HEK293 (cell line): ENCODE measurements around the gene CERS5.

ENCODE experiments used
- CTCF ChIA-PET: fragments of 350-600 bp; formaldehyde crosslinking; extraction: SDS; loops from one replicate; lab custom pipeline; 2021; ENCODE audit warnings: antibody characterized with exemption; lab: Yijun Ruan, JAX
- POLR2A ChIA-PET: fragments of 300-600 bp; formaldehyde crosslinking; extraction: SDS; loops from one replicate; lab custom pipeline; 2020; ENCODE audit warnings: antibody characterized with exemption, inconsistent platforms; lab: Yijun Ruan, JAX
- H3K27ac ChIP-seq: fragments of 200-500 bp; sonication (Bioruptor generic); 2 replicates; pipeline ENCODE4 v1.5.1; 2014; ENCODE audit warnings: low read depth, low read length, control low read depth, inconsistent platforms; ENCODE audit errors: extremely low read depth
- H3K36me3 ChIP-seq, 2 experiments: fragments of 200-500 bp in 1 of 2; sonication (Bioruptor generic) in 1 of 2; 1 replicate in 1 of 2; 2 replicates in 1 of 2; pipeline ENCODE4 v1.5.1; 2014 to 2017; ENCODE audit warnings: inconsistent platforms in 2 of 2, low read length in 2 of 2; ENCODE audit not compliant: control insufficient read depth in 2 of 2, insufficient read depth in 1 of 2
- H3K4me1 ChIP-seq: fragments of 200-500 bp; sonication (Bioruptor generic); 2 replicates; pipeline ENCODE4 v1.5.1; 2014; ENCODE audit warnings: mild to moderate bottlenecking, low read length, inconsistent platforms; ENCODE audit not compliant: control insufficient read depth, insufficient read depth
- H3K4me3 ChIP-seq: 2 replicates; pipeline ENCODE4 v1.5.1; 2011; ENCODE audit warnings: low read depth, mild to moderate bottlenecking, control low read depth, low read length, moderate library complexity
- H3K9me3 ChIP-seq: fragments of 200-500 bp; sonication (Bioruptor generic); 2 replicates; pipeline ENCODE4 v1.5.1; 2014; ENCODE audit warnings: low read depth, low read length, inconsistent platforms; ENCODE audit not compliant: control insufficient read depth, insufficient read depth
- BCL11B ChIP-seq: fragments of 450-650 bp; formaldehyde crosslinking; IDR thresholded peaks from 2 replicates; pipeline ENCODE4 v1.5.1; 2016; ENCODE audit warnings: low read depth, missing biosample characterization, missing genetic modification characterization
- EGR2 ChIP-seq: fragments of 450-650 bp; formaldehyde crosslinking; IDR thresholded peaks from 2 replicates; pipeline ENCODE4 v1.5.1; 2016; ENCODE audit warnings: low read depth, missing biosample characterization, missing genetic modification characterization
- KLF1 ChIP-seq: fragments of 450-650 bp; formaldehyde crosslinking; IDR thresholded peaks from 2 replicates; pipeline ENCODE4 v1.5.1; 2016; ENCODE audit warnings: missing biosample characterization, missing genetic modification characterization
- KLF10 ChIP-seq: fragments of 450-650 bp; IDR thresholded peaks from 2 replicates; pipeline ENCODE4 v1.5.1; 2018; ENCODE audit warnings: missing biosample characterization, mild to moderate bottlenecking, missing genetic modification characterization
- PRDM1 ChIP-seq: fragments of 450-650 bp; formaldehyde crosslinking; IDR thresholded peaks from 2 replicates; pipeline ENCODE4; 2016; ENCODE audit warnings: missing biosample characterization, missing genetic modification characterization
- SCRT2 ChIP-seq: fragments of 450-650 bp; formaldehyde crosslinking; IDR thresholded peaks from 2 replicates; pipeline ENCODE4 v1.5.1; 2016; ENCODE audit warnings: missing biosample characterization, missing genetic modification characterization
- SP7 ChIP-seq: fragments of 450-650 bp; formaldehyde crosslinking; IDR thresholded peaks from 2 replicates; pipeline ENCODE4 v1.5.1; 2016; ENCODE audit warnings: missing biosample characterization, missing genetic modification characterization
- ZBTB17 ChIP-seq: fragments of 450-650 bp; formaldehyde crosslinking; IDR thresholded peaks from 2 replicates; pipeline ENCODE4 v1.5.1; 2016; ENCODE audit warnings: missing biosample characterization, missing genetic modification characterization
- ZFHX2 ChIP-seq: fragments of 450-650 bp; formaldehyde crosslinking; conservative IDR thresholded peaks from 2 replicates; pipeline ENCODE4 v1.5.1; 2016; ENCODE audit warnings: missing biosample characterization, missing genetic modification characterization
- ZFP69B ChIP-seq: fragments of 450-650 bp; formaldehyde crosslinking; IDR thresholded peaks from 2 replicates; pipeline ENCODE4 v1.5.1; 2016; ENCODE audit warnings: missing biosample characterization, missing genetic modification characterization
- ZNF10 ChIP-seq: fragments of 450-650 bp; formaldehyde crosslinking; IDR thresholded peaks from 2 replicates; pipeline ENCODE4 v1.5.1; 2017; ENCODE audit warnings: missing biosample characterization, missing genetic modification characterization
- ZNF148 ChIP-seq: fragments of 450-650 bp; formaldehyde crosslinking; IDR thresholded peaks from 2 replicates; pipeline ENCODE4 v1.5.0; 2017; ENCODE audit warnings: missing biosample characterization, missing genetic modification characterization, borderline replicate concordance
- ZNF16 ChIP-seq: fragments of 450-650 bp; formaldehyde crosslinking; IDR thresholded peaks from 2 replicates; pipeline ENCODE4 v1.5.1; 2016; ENCODE audit warnings: low read depth, missing biosample characterization, missing genetic modification characterization
- ZNF174 ChIP-seq: fragments of 450-650 bp; formaldehyde crosslinking; IDR thresholded peaks from 2 replicates; pipeline ENCODE4 v1.5.0; 2017; ENCODE audit warnings: missing biosample characterization, mild to moderate bottlenecking, missing genetic modification characterization
- ZNF175 ChIP-seq: fragments of 450-650 bp; formaldehyde crosslinking; IDR thresholded peaks from 2 replicates; pipeline ENCODE4 v1.5.1; 2016; ENCODE audit warnings: missing biosample characterization, missing genetic modification characterization
- ZNF239 ChIP-seq: fragments of 450-650 bp; formaldehyde crosslinking; IDR thresholded peaks from 2 replicates; pipeline ENCODE4 v1.5.1; 2016; ENCODE audit warnings: missing biosample characterization, missing genetic modification characterization
- ZNF274 ChIP-seq, 2 experiments: fragments of 200-500 bp in 1 of 2; fragments of 450-650 bp in 1 of 2; sonication (Bioruptor generic) in 1 of 2; formaldehyde crosslinking in 1 of 2; IDR thresholded peaks; 2 replicates each; pipeline versions ENCODE4 v1.5.1 to v1.6.1; 2014 to 2016; ENCODE audit warnings: borderline replicate concordance in 1 of 2, inconsistent platforms in 1 of 2, low read length in 1 of 2, missing biosample characterization in 1 of 2, missing genetic modification characterization in 1 of 2
- ZNF335 ChIP-seq: fragments of 450-650 bp; formaldehyde crosslinking; conservative IDR thresholded peaks from 2 replicates; pipeline ENCODE4 v1.5.1; 2016; ENCODE audit warnings: missing biosample characterization, missing genetic modification characterization
- ZNF510 ChIP-seq: fragments of 450-650 bp; formaldehyde crosslinking; IDR thresholded peaks from 2 replicates; pipeline ENCODE4 v1.5.1; 2018; ENCODE audit warnings: mild to moderate bottlenecking, missing genetic modification characterization, missing biosample characterization; ENCODE audit not compliant: insufficient replicate concordance
- ZNF521 ChIP-seq: fragments of 450-650 bp; formaldehyde crosslinking; IDR thresholded peaks from 2 replicates; pipeline ENCODE4 v1.5.1; 2017; ENCODE audit warnings: missing biosample characterization, mild to moderate bottlenecking, missing genetic modification characterization
- ZNF571 ChIP-seq: fragments of 450-650 bp; formaldehyde crosslinking; IDR thresholded peaks from 2 replicates; pipeline ENCODE4 v1.5.0; 2017; ENCODE audit warnings: missing biosample characterization, missing genetic modification characterization
- ZNF621 ChIP-seq: fragments of 450-650 bp; formaldehyde crosslinking; IDR thresholded peaks from 2 replicates; pipeline ENCODE4 v1.5.1; 2017; ENCODE audit warnings: missing biosample characterization, missing genetic modification characterization
- ZNF626 ChIP-seq: fragments of 450-650 bp; sonication (Bioruptor Pico); formaldehyde crosslinking; IDR thresholded peaks from 2 replicates; pipeline ENCODE4 v1.5.1; 2018; ENCODE audit warnings: missing biosample characterization, missing genetic modification characterization, inconsistent platforms
- ZNF768 ChIP-seq: fragments of 450-650 bp; formaldehyde crosslinking; IDR thresholded peaks from 2 replicates; pipeline ENCODE4 v1.5.1; 2018; ENCODE audit warnings: missing biosample characterization, mild to moderate bottlenecking, missing genetic modification characterization
- ZNF791 ChIP-seq: fragments of 450-650 bp; formaldehyde crosslinking; IDR thresholded peaks from 2 replicates; pipeline ENCODE4 v1.5.1; 2016; ENCODE audit warnings: missing biosample characterization, missing genetic modification characterization
- ZXDB ChIP-seq: fragments of 450-650 bp; formaldehyde crosslinking; IDR thresholded peaks from 2 replicates; pipeline ENCODE4 v1.5.1; 2016; ENCODE audit warnings: missing biosample characterization, missing genetic modification characterization
- TF ChIP-seq, protein P1 (sequence below): fragments of 450-650 bp; IDR thresholded peaks from 2 replicates; pipeline ENCODE4 v1.5.1; 2018; ENCODE audit warnings: missing biosample characterization, missing genetic modification characterization
- TF ChIP-seq, protein P2 (sequence below): fragments of 450-650 bp; formaldehyde crosslinking; IDR thresholded peaks from 2 replicates; pipeline ENCODE4 v1.5.1; 2017; ENCODE audit warnings: missing biosample characterization, missing genetic modification characterization
- TF ChIP-seq, protein P3 (sequence below): fragments of 450-650 bp; formaldehyde crosslinking; IDR thresholded peaks from 2 replicates; pipeline ENCODE4 v1.5.1; 2016; ENCODE audit warnings: missing biosample characterization, missing genetic modification characterization

Gene CERS5

DNA sequence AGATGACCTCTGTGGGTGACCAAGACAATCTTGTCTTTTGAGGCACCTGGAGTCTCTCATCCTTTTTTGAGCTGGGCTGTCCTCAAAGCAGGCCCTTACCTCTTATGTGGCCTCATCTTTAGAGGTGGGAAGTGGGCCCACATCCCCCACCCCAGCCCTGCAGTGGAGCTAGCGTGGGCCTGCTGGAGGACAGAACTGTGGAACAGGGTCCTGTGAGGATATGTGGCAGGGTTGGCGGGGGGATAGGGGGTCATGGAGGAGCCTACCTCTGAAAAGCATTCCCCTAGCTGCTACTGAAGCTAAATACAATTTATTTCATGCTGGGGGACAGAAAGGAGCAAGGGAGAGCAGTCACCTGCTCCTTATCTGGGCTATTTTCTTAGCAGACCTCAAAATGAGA is 63.8 kb downstream of the CERS5 start:
- ChIA-PET POLR2A (interaction anchor here (0.6 to 3.6 kb wide), 3 partner anchors 8 to 59 kb away, joined by 3 to 32 read pairs (median 6); partner anchors contain the start of genes COX14 and SMARCD1), CTCF (interaction anchor here (0.6 to 5.4 kb wide), 8 partner anchors 7 to 619 kb away, joined by 3 to 50 read pairs (median 6); partner anchors contain the start of genes COX14 and DIP2B)
- no peak overlapping the region; the same call in 1 of the 2 replicates for H3K27ac ChIP-seq

DNA sequence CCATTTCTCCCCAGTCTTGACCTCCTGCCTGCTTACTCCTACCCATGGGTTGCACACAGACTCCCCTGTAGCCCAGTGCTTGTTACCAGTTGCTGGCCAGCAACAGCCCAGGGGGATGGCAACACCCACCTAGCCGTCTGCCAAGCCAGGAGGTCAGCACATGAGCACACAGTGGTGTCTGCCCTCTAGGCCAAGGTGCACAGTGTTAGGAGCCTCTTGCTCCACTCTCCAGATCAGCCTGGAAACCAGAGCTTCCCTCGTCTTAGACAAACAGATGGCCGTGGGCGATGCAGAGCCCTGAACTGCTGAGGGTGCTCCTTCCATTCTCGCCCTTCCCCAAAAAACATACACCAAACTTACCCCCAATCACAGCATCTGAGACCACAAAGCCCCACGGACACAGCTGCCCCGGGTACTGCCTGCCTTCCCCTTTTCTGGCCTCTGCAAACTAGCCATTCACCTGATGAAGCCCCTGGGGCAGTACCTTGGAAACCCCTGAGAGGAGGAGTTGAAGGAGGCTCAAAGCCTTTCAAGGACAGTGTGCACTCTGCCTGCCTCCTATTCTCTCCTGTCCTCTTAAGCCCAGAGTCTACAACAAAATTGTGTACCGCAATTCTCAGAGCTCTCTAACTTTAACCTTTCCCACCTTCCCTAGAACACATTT is 64.4 kb downstream of the CERS5 start:
- Histone ChIP-seq H3K27ac (no peak overlapping the region; the same call in 1 of the 2 replicates), H3K4me1 (peaks cover 7% of the 10 kb centered on the region), H3K4me3 (no peak overlapping the region), H3K36me3 (peaks cover under 1 to 40% of the 10 kb centered on the region in 2 experiments; a peak in 2 of 3 replicates), H3K9me3 (no peaks in the 10 kb centered on the region)
- POLR2A ChIA-PET, result interaction anchor here (0.6 to 3.6 kb wide), 4 partner anchors 9 to 59 kb away, joined by 3 to 32 read pairs (median 6); partner anchors contain the start of genes COX14 and SMARCD1
- CTCF ChIA-PET, result interaction anchor here (0.6 to 5.4 kb wide), 11 partner anchors 8 to 402 kb away, joined by 3 to 50 read pairs (median 4); partner anchors contain the start of genes COX14 and DIP2B
- TF ChIP-seq ZXDB (tag by site-specific recombination) (peak; percentile 99), ZNF16 (tag by site-specific recombination) (no peak), ZFHX2 (peak; percentile 34), BCL11B (tag by site-specific recombination) (no peak), KLF10 (no peak), ZNF510 (tag by site-specific recombination) (no peak), ZNF148 (tag by site-specific recombination) (no peak), ZNF626 (tag by site-specific recombination) (no peak), ZNF274 (IDR thresholded peaks at IDR 0.05; ENCODE audit: low read length) (no peak), ZNF274 (tag by site-specific recombination; IDR thresholded peaks at IDR 0.05; ENCODE audit: borderline replicate concordance) (no peak), ZNF791 (no peak), KLF1 (no peak), SP7 (tag by site-specific recombination) (no peak), ZBTB17 (0 out of 2 replicates have a peak, but pooled peaks have one; percentile 20), ZNF571 (tag by site-specific recombination) (no peak), PRDM1 (tag by site-specific recombination) (no peak), ZNF10 (tag by site-specific recombination) (0 out of 2 replicates have a peak, but pooled peaks have one; percentile 75), ZNF521 (tag by site-specific recombination) (no peak), ZNF768 (no peak), ZNF174 (tag by site-specific recombination) (no peak), EGR2 (tag by site-specific recombination) (no peak; the same call in 1 of the 2 replicates), SCRT2 (tag by site-specific recombination) (no peak; the same call in 1 of the 2 replicates), ZNF335 (tag by site-specific recombination) (peak; percentile 44)
- TF ChIP-seq, protein P1, sequence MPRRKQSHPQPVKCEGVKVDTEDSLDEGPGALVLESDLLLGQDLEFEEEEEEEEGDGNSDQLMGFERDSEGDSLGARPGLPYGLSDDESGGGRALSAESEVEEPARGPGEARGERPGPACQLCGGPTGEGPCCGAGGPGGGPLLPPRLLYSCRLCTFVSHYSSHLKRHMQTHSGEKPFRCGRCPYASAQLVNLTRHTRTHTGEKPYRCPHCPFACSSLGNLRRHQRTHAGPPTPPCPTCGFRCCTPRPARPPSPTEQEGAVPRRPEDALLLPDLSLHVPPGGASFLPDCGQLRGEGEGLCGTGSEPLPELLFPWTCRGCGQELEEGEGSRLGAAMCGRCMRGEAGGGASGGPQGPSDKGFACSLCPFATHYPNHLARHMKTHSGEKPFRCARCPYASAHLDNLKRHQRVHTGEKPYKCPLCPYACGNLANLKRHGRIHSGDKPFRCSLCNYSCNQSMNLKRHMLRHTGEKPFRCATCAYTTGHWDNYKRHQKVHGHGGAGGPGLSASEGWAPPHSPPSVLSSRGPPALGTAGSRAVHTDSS, result no peak
- TF ChIP-seq, protein P2, sequence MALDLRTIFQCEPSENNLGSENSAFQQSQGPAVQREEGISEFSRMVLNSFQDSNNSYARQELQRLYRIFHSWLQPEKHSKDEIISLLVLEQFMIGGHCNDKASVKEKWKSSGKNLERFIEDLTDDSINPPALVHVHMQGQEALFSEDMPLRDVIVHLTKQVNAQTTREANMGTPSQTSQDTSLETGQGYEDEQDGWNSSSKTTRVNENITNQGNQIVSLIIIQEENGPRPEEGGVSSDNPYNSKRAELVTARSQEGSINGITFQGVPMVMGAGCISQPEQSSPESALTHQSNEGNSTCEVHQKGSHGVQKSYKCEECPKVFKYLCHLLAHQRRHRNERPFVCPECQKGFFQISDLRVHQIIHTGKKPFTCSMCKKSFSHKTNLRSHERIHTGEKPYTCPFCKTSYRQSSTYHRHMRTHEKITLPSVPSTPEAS, result no peak
- TF ChIP-seq, protein P3, sequence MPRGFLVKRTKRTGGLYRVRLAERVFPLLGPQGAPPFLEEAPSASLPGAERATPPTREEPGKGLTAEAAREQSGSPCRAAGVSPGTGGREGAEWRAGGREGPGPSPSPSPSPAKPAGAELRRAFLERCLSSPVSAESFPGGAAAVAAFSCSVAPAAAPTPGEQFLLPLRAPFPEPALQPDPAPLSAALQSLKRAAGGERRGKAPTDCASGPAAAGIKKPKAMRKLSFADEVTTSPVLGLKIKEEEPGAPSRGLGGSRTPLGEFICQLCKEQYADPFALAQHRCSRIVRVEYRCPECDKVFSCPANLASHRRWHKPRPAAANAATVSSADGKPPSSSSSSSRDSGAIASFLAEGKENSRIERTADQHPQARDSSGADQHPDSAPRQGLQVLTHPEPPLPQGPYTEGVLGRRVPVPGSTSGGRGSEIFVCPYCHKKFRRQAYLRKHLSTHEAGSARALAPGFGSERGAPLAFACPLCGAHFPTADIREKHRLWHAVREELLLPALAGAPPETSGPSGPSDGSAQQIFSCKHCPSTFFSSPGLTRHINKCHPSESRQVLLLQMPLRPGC (tag by site-specific recombination), result no peak

More for the DNA sequence above, 63.8 kb downstream of the CERS5 start:
- TF ChIP-seq ZNF621 (tag by site-specific recombination) (no peak), ZFP69B (tag by site-specific recombination) (0 out of 2 replicates have a peak, but pooled peaks have one; percentile 45), ZNF175 (tag by site-specific recombination) (no peak), ZNF239 (tag by site-specific recombination) (no peak)
- H3K4me1 ChIP-seq, result peaks cover 7% of the 10 kb centered on the region
- H3K36me3 ChIP-seq, result peaks cover 0 to 35% of the 10 kb centered on the region in 2 experiments; a peak in 1 of 3 replicates
- no peaks in the 10 kb centered on the region for H3K9me3 ChIP-seq
- no peak overlapping the region for H3K4me3 ChIP-seq
